SK-N-DZ (cell line): ENCODE results near the gene EMC8.

Experiments
- DNase-seq: peaks from one replicate; pipeline ENCODE4 v3.0.0-alpha.2; 2015; ENCODE audit warnings: low spot score
- small RNA-seq, 2 experiments: library from RNA; depleted of rRNA; stranded (forward); fragments of <200 nt; gene quantifications; one replicate each; pipeline ENCODE3, GENCODE V24; 2014

The EMC8 gene

DNA sequence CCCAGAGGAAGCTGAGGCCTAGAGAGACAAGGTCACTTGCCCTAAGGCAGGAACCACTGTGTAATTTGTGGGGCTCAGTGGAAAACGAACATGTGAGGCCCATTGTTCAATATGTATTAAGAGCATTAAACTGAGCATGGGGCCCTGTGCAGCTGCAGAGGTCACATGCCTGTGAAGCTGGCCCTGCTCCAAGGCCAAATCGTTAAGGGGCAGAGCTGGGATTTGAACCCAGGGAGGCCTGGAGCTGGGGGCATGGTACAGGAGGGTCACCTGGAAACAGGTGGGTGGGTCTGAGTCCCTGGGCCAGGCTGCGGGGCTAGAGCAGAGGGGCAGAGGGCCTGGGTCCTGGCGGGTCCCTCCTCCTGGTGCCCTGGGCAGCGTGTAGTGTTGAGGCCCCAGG lies 68.2 kb downstream of the EMC8 start:
- DNase-seq = no peak

DNA sequence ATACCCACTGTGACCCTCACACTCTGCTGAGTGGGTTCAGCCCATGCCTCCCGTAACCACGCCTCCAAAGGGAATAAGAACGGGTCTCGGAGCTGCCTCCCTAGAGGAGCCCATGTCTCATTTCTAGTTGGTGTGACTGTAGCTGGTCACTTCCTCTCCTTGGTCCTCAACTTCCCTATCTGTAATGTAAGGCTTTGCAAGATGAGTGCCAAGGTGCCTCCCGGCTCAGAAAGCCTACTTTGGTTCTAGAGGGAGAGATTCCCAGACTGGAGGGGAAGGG lies 69.2 kb downstream of the EMC8 start:
- DNase-seq = no peak

DNA sequence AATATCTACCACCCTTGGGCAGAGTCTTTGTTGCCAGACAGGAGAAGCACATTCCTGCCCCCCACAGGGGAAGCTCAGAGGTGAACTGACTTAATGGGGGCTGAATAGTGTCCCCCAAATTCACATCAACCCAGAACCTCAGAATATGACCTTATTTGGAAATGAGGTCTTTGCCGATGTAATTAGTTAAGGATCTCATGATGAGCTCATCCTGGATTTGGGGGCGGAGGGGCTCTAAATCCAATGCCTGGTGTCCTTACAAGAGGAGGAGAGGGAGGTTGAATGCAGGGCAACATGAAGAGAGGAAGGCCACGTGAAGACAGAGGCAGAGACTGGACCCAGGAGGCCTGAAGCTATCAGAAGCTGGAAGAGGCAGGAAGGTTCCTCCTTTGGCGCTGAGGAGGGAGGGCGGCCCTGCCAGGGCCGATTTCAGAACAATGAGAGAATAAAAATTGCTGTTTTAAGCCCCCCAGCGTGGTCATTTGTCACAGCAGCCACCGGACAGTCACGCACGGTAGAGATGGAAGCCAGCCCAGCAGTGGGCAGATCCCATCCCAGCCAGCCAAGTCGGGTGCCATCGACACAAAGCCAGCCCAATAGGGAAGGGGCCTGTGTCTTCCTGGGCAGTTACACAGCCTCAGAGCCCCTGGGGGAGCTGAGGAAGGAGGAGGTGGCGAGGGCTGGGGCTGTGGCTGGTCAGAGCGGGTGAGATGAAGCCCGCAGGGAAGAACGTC lies 69.7 kb downstream of the EMC8 start:
- DNase-seq = peak; percentile 70

DNA sequence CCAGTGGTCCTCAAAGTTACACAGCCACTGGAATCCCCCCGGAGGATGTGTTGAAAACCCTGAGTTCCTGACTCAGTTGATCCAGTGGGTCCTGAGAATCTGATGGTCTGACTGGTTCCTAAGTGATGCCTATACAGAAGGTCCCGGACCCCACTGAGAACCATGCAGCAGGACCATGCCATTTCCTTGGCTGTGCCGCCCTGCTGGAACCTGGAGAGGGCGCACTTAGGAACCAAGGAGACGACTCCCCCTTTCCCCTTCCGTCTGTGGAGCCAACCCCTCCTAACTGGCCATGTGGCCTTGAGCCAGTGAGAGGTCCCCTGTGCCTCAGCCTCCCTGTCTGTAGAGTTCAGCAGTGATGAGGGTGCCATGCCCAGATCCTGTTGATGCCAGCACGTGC lies 70.5 kb downstream of the EMC8 start:
- DNase-seq = no peak

Small RNAs within 50 kb of the gene (small RNA-seq; reads per million reads assigned to genes)
- gene RNU1-103P = 0 reads per million in 2 experiments
